ENCODE results near the gene PRKG1.

DNA sequence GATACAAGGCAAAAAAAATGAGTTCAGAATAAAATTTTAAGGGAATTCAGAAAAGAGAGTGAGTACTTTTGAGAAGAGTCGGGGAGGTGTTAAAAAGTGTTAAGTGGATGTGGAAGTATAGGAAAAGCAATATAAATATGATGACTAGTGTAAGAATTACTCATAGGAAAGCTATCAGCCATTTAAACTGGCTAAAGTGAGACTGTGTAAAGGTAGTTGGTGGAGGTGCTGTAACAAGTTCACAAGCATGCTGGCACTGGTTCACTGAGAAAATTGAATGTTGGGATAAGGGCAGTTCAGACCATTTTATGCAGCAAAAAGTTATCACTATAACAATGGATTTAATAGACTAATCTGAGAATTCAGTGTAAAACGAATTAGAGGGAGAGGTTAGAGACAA, 1060.8 kb downstream of the PRKG1 start:
- TF ChIP-seq, protein P1, sequence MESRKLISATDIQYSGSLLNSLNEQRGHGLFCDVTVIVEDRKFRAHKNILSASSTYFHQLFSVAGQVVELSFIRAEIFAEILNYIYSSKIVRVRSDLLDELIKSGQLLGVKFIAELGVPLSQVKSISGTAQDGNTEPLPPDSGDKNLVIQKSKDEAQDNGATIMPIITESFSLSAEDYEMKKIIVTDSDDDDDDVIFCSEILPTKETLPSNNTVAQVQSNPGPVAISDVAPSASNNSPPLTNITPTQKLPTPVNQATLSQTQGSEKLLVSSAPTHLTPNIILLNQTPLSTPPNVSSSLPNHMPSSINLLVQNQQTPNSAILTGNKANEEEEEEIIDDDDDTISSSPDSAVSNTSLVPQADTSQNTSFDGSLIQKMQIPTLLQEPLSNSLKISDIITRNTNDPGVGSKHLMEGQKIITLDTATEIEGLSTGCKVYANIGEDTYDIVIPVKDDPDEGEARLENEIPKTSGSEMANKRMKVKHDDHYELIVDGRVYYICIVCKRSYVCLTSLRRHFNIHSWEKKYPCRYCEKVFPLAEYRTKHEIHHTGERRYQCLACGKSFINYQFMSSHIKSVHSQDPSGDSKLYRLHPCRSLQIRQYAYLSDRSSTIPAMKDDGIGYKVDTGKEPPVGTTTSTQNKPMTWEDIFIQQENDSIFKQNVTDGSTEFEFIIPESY (IDR thresholded peaks at IDR 0.05): no peak
- TF ChIP-seq, protein P2, sequence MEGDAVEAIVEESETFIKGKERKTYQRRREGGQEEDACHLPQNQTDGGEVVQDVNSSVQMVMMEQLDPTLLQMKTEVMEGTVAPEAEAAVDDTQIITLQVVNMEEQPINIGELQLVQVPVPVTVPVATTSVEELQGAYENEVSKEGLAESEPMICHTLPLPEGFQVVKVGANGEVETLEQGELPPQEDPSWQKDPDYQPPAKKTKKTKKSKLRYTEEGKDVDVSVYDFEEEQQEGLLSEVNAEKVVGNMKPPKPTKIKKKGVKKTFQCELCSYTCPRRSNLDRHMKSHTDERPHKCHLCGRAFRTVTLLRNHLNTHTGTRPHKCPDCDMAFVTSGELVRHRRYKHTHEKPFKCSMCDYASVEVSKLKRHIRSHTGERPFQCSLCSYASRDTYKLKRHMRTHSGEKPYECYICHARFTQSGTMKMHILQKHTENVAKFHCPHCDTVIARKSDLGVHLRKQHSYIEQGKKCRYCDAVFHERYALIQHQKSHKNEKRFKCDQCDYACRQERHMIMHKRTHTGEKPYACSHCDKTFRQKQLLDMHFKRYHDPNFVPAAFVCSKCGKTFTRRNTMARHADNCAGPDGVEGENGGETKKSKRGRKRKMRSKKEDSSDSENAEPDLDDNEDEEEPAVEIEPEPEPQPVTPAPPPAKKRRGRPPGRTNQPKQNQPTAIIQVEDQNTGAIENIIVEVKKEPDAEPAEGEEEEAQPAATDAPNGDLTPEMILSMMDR (IDR thresholded peaks at IDR 0.05; ENCODE audit: low read depth, low read length, missing input control): no peak
- TF ChIP-seq SP1 (IDR thresholded peaks at IDR 0.05) (no peak), HNF4A (conservative IDR thresholded peaks at IDR 0.05) (no peak), RAD21 (IDR thresholded peaks at IDR 0.05) (no peak), EGR1 (IDR thresholded peaks at IDR 0.05; ENCODE audit: low read depth in 2 of 2) (no peak), TAF1 (conservative IDR thresholded peaks at IDR 0.05) (no peak), RXRA (IDR thresholded peaks at IDR 0.05) (no peak), JUND (IDR thresholded peaks at IDR 0.05) (no peak)
- TF ChIP-seq, protein P3, sequence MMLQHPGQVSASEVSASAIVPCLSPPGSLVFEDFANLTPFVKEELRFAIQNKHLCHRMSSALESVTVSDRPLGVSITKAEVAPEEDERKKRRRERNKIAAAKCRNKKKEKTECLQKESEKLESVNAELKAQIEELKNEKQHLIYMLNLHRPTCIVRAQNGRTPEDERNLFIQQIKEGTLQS (IDR thresholded peaks at IDR 0.05): no peak
- TF ChIP-seq, protein P4, sequence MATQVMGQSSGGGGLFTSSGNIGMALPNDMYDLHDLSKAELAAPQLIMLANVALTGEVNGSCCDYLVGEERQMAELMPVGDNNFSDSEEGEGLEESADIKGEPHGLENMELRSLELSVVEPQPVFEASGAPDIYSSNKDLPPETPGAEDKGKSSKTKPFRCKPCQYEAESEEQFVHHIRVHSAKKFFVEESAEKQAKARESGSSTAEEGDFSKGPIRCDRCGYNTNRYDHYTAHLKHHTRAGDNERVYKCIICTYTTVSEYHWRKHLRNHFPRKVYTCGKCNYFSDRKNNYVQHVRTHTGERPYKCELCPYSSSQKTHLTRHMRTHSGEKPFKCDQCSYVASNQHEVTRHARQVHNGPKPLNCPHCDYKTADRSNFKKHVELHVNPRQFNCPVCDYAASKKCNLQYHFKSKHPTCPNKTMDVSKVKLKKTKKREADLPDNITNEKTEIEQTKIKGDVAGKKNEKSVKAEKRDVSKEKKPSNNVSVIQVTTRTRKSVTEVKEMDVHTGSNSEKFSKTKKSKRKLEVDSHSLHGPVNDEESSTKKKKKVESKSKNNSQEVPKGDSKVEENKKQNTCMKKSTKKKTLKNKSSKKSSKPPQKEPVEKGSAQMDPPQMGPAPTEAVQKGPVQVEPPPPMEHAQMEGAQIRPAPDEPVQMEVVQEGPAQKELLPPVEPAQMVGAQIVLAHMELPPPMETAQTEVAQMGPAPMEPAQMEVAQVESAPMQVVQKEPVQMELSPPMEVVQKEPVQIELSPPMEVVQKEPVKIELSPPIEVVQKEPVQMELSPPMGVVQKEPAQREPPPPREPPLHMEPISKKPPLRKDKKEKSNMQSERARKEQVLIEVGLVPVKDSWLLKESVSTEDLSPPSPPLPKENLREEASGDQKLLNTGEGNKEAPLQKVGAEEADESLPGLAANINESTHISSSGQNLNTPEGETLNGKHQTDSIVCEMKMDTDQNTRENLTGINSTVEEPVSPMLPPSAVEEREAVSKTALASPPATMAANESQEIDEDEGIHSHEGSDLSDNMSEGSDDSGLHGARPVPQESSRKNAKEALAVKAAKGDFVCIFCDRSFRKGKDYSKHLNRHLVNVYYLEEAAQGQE (IDR thresholded peaks at IDR 0.05): no peak
